Effector memory CD4-positive, alpha-beta T cell (primary cell): Measurements from ENCODE around the gene PPFIA1.
A peak's percentile ranks its signal among the peaks of the same experiment; 100 is the strongest.

Experiments used
- DNase-seq, 3 donors: peaks; one replicate each; pipeline ENCODE4 v3.0.0-alpha.2; 2020
- H3K27ac ChIP-seq: 2 replicates; pipeline ENCODE4 v1.7.0; 2013; ENCODE audit warnings: mild to moderate bottlenecking, low read length, moderate library complexity; ENCODE audit not compliant: insufficient read depth, poor library complexity, severe bottlenecking
- H3K27me3 ChIP-seq: replicated peaks from 2 replicates; pipeline ENCODE4 v1.7.0; 2013; ENCODE audit warnings: mild to moderate bottlenecking, low read length; ENCODE audit not compliant: insufficient read depth, control insufficient read depth, poor library complexity, severe bottlenecking
- H3K36me3 ChIP-seq: 2 replicates; pipeline ENCODE4 v1.7.0; 2013; ENCODE audit warnings: mild to moderate bottlenecking, low read length, moderate library complexity; ENCODE audit not compliant: control insufficient read depth, insufficient read depth
- H3K4me1 ChIP-seq: 2 replicates; pipeline ENCODE4 v1.7.0; 2013; ENCODE audit warnings: low read length, mild to moderate bottlenecking; ENCODE audit not compliant: control insufficient read depth, insufficient read depth, poor library complexity, severe bottlenecking
- H3K4me3 ChIP-seq: 2 replicates; pipeline ENCODE4 v1.7.0; 2013; ENCODE audit warnings: low read length, low read depth, mild to moderate bottlenecking; ENCODE audit not compliant: insufficient read depth, poor library complexity, severe bottlenecking
- H3K9me3 ChIP-seq: 2 replicates; pipeline ENCODE4 v1.7.0; 2013; ENCODE audit warnings: mild to moderate bottlenecking, low read length, moderate library complexity; ENCODE audit not compliant: control insufficient read depth

The PPFIA1 gene

DNA sequence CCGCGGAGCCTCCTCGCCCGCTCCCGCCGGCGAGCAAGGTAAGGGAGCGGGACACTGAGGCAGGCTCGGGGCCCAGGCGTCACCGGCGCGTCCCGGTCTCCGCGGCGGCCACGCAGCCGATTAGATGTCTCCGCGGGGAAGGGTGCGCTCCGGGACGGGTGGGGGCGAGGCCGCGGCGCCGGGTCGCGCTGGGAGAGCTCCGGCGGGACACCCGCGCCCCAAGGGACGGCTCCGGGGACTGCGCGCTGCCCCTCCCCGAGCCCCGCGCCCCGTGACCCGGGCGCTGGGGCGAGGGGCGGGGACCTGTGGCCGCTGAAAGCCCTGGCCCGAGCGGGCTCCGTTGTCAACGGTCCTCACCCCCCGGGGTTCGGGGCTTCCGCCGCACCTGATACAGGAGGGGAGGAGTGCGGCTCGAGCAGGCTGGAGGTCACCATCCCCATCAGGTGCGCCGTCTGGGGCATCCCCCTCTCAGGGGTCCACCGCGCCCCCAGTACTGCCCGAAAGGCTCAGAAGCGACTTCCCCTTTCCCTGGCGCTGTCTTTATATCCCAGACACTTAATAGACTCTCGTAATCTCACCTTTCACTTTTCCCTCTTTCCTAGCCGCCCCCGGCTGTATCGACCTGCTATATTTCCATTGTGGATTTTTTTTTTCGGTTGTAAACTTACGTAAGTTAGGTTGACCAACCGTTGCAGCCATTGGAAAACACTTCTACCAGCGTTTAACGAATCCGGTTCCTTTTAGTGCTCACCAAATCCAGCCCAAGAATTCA, 573 bp downstream of the PPFIA1 start:
- peaks cover 15% of the 10 kb centered on the region for H3K36me3 ChIP-seq
- H3K4me3 ChIP-seq: peak overlapping the region; percentile 72
- peak overlapping the region; percentile 76 for H3K27ac ChIP-seq
- no peaks in the 10 kb centered on the region for H3K9me3 ChIP-seq
- H3K27me3 ChIP-seq: no peaks in the 10 kb centered on the region
- H3K4me1 ChIP-seq: peaks cover 7% of the 10 kb centered on the region
- peak; percentile 23 to 51 (median 25) for DNase-seq

DNA sequence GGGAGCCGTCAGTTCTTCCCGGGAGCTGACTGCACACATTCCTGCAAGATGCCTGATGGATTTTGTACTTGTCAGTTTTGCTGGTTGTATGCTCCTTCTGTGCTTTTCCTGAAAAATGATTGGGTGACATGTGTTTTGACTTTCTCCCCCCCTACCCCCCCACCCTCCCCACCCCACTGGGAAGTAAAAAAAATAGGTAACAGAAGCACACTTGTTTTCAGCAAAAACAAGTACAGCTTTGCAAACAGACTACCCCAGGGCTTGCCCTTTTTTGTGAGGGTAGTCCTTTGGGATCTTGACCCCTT, 1.1 kb downstream of the PPFIA1 start:
- H3K36me3 ChIP-seq: peaks cover 15% of the 10 kb centered on the region
- peaks cover 7% of the 10 kb centered on the region for H3K4me1 ChIP-seq
- no peak overlapping the region for H3K27ac ChIP-seq
- DNase-seq: no peak
- no peaks in the 10 kb centered on the region for H3K27me3 ChIP-seq
- H3K4me3 ChIP-seq: peak overlapping the region; percentile 72
- H3K9me3 ChIP-seq: no peaks in the 10 kb centered on the region

DNA sequence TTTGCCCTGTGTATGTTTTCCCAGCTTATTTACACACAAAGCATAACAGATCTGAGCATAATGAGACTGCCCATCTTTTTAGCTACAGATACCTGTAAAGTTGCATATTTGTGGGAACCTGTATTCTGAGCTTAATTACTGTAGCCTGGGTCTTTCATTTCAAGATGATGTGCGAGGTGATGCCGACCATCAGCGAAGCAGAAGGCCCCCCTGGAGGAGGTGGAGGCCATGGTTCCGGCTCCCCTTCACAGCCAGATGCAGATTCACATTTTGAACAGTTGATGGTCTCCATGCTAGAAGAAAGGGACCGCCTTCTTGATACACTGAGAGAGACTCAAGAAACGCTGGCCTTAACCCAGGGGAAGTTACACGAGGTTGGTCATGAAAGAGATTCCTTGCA, 1.5 kb downstream of the PPFIA1 start:
- no peak for DNase-seq
- no peaks in the 10 kb centered on the region for H3K9me3 ChIP-seq
- H3K27ac ChIP-seq: no peak overlapping the region
- H3K36me3 ChIP-seq: peaks cover 15% of the 10 kb centered on the region
- no peaks in the 10 kb centered on the region for H3K27me3 ChIP-seq
- no peak overlapping the region for H3K4me3 ChIP-seq
- peaks cover 7% of the 10 kb centered on the region for H3K4me1 ChIP-seq

DNA sequence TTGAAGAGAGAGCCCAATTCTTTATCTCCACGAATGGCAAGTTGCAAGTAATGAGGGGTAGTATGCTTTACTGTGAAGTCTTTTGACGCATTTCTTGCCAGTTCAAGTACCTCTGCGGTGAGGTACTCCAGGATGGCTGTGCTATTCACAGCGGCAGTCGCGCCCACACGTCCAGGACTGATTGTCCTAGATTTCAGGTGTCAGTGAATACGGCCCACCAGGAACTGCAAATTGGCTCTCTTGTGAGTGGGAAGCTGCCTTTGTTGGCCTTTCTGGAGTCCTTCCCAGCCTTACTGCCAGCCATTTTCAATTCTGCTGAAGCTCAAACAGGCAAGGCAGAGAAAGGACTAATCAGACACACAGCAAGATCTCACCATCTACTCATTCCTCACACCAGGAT, 8.5 kb downstream of the PPFIA1 start:
- Histone ChIP-seq H3K9me3 (no peaks in the 10 kb centered on the region), H3K36me3 (peaks cover 20% of the 10 kb centered on the region), H3K4me3 (no peak overlapping the region), H3K27ac (no peak overlapping the region), H3K4me1 (no peaks in the 10 kb centered on the region), H3K27me3 (no peaks in the 10 kb centered on the region)
- no peak for DNase-seq

DNA sequence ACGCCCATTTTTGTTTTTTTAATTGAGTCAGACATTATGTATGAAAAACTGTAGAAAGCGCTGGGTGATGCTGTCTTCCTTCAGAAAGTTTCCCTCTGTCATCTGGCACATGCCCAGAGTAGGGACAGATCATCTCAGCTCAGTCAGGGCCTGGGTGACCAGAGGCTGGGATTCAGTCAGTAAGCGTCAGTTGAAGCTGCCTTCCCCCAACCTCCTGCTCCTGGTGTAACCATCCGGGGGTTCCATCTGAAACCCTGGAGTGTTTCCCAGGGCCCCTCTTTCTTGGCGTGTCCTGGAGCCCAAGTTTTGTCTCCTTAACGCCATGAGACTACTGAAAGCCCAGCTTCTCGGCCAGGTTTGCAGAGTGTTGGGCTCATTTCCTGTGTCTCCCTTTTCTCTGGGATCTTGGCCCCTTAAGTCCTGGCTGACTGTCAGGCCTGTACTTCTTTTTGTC, 10.7 kb downstream of the PPFIA1 start:
- Histone ChIP-seq H3K4me1 (no peaks in the 10 kb centered on the region), H3K4me3 (no peak overlapping the region), H3K27me3 (no peaks in the 10 kb centered on the region), H3K36me3 (peaks cover 23% of the 10 kb centered on the region), H3K9me3 (no peaks in the 10 kb centered on the region), H3K27ac (no peak overlapping the region)
- DNase-seq: no peak

DNA sequence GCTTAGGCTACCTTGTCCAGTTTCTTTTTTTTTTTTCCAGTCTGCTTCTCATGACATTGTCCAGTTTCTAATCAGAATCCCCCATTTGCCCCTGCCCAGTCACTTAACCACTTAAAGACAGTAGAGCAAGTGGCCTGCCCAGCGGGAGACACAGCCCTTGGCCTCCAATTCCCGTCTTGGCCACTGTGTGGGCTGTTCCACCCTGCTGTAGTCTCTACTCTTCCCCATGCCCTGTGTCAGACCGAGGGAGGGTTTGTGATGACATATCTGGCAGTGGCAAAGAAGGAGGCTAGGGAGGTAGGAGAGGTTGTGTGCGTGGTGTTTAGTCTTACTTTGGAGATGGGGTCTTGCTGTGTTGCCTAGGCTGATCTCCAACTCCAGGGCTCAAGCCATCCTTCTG, 11.5 kb downstream of the PPFIA1 start:
- Histone ChIP-seq H3K9me3 (no peaks in the 10 kb centered on the region), H3K27ac (no peak overlapping the region), H3K4me3 (no peak overlapping the region), H3K27me3 (no peaks in the 10 kb centered on the region), H3K36me3 (peaks cover 24% of the 10 kb centered on the region), H3K4me1 (no peaks in the 10 kb centered on the region)
- no peak for DNase-seq

DNA sequence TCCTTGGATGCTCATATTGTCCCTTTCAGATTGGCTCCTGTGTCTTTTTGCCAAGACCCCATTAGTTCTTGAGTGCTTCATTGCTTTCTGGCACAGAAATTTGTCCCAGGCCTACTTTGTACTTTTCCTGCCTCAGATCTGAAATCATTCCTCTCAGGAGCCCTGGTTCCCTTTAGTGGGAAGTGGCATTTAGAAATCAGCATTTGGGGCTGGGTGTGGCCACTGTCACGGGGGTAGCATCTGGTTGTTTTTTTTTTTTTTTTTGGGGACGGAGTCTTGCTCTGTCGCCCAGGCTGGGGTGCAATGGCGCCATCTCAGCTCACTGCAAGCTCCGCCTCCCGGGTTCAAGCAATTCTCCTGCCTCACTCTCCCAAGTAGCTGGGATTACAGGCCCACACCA, 18.2 kb downstream of the PPFIA1 start:
- Histone ChIP-seq H3K9me3 (no peaks in the 10 kb centered on the region), H3K27me3 (no peaks in the 10 kb centered on the region), H3K27ac (no peak overlapping the region), H3K4me3 (no peak overlapping the region), H3K36me3 (peaks cover 24% of the 10 kb centered on the region), H3K4me1 (no peaks in the 10 kb centered on the region)
- DNase-seq: no peak

DNA sequence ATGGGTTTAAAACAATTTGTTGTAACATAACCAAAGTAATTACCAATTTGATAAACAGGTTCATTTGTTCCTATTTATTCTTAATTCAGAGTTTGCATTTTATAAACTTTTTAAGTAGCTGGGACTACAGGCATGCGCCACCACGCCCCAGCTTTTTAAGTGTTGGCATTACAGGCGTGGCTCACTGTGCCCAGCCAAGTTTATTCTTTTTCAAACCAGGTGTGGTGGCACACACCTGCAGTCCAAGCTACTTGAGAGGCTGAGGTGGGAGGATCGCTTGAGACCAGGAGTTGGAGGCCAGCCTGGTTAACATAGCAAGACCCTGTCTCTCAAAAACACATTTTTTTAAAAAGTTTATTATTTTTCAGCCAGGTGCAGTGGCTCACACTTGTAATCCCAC, 19.1 kb downstream of the PPFIA1 start:
- H3K27me3 ChIP-seq: no peaks in the 10 kb centered on the region
- no peak overlapping the region for H3K27ac ChIP-seq
- peaks cover 23% of the 10 kb centered on the region for H3K36me3 ChIP-seq
- H3K4me1 ChIP-seq: no peaks in the 10 kb centered on the region
- no peak for DNase-seq
- H3K9me3 ChIP-seq: no peaks in the 10 kb centered on the region
- no peak overlapping the region for H3K4me3 ChIP-seq

DNA sequence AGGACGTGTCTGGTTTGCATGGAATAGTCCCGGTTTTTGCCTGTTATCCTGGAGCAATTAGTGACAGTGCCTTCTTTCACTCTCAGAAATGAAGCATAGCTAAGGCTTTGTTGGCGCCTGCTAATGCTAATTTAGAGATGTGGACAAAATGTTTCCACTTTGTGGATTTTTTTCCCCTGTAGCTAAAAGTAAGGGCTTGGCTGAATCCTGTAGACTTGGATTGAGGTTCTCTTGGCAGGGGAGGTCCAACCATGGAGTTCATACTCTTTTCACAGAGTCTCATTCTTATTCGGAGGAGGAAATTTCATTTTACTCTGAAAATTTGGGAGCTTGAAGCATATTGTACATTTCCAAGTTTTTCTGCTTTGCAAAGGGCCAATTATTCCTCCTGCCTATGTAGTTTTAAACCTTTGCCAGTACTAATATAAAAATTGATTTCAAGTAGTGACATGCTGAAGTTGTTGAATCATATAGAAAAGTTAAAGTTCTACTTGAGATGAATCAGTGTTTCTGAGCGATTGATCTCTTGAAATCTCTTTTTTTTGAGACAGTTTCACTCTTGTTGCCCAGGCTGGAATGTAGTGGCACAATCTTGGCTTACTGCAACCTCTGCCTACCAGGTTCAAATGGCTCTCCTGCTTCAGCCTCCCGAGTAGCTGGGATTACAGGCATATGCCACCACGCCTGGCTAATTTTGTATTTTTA, 20.0 kb downstream of the PPFIA1 start:
- Histone ChIP-seq H3K9me3 (no peaks in the 10 kb centered on the region), H3K4me1 (no peaks in the 10 kb centered on the region), H3K27me3 (no peaks in the 10 kb centered on the region), H3K36me3 (peaks cover 23% of the 10 kb centered on the region), H3K4me3 (no peak overlapping the region), H3K27ac (no peak overlapping the region)
- no peak for DNase-seq

DNA sequence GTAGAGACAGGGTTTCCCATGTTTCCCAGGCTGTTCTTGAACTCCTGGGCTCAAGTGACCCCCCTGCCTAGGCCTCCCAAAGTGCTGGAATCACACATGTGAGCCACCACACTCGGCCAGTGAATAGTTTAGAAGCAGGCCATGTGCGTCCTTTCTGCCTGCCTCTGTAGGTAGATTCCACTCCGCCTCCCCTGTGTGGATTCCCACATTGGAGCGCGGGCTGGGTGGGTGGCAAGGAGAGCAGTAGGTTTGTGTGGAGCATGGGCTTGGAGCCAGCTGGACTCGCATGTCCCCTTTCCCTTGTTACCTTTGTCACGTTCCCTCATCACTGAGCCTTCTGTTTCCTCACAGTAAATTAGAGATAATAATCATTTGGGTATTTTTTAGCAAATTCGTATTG, 21.7 kb downstream of the PPFIA1 start:
- no peak for DNase-seq
- Histone ChIP-seq H3K9me3 (no peaks in the 10 kb centered on the region), H3K27ac (no peak overlapping the region), H3K36me3 (peaks cover 16% of the 10 kb centered on the region), H3K4me3 (no peak overlapping the region), H3K27me3 (no peaks in the 10 kb centered on the region), H3K4me1 (no peaks in the 10 kb centered on the region)
